OCI-LY7 (cell line): ENCODE data around the gene CDX1. TPM values are rescaled to one million over a fixed set of nuclear protein-coding genes. Genes with fewer than 3 reads are reported as not detected.

Experiments used
- BruUV-seq: library from RNA; stranded (reverse); fragments of 400-500 nt; replicated peaks from 2 replicates; lab custom pipeline; 2021; lab: Mats Ljungman, UMichigan
- CTCF ChIA-PET: fragments of 300-600 bp; sonication (Branson Sonifier 250); formaldehyde crosslinking; loops from one replicate; lab custom pipeline; 2022; ENCODE audit warnings: antibody characterized with exemption; ENCODE audit not compliant: unreplicated experiment; lab: Charles Lee
- POLR2A ChIA-PET: fragments of 300-600 bp; sonication (Branson Sonifier 250); formaldehyde crosslinking; loops from one replicate; lab custom pipeline; 2022; ENCODE audit warnings: antibody characterized with exemption; lab: Charles Lee
- DNase-seq: peaks from one replicate; pipeline ENCODE4 v3.0.0-alpha.2; 2015; ENCODE audit warnings: low spot score
- H2AFZ ChIP-seq: fragments of 200-600 bp; sonication (generic), shearing (Covaris generic); 2 replicates; pipeline ENCODE4 v1.6.1; 2014; ENCODE audit warnings: mild to moderate bottlenecking, antibody characterized with exemption, low read length, moderate library complexity
- H3K27ac ChIP-seq: fragments of 200-600 bp; sonication (generic); 2 replicates; pipeline ENCODE4 v1.5.1; 2014; ENCODE audit warnings: mixed run types, low read depth, mild to moderate bottlenecking, moderate library complexity, low read length, inconsistent platforms; ENCODE audit not compliant: poor library complexity, severe bottlenecking
- H3K36me3 ChIP-seq: fragments of 200-600 bp; sonication (generic); 2 replicates; pipeline ENCODE4 v1.6.1; 2014; ENCODE audit warnings: mild to moderate bottlenecking, antibody characterized with exemption, low read length, moderate library complexity, mixed read lengths; ENCODE audit not compliant: insufficient read depth
- H3K4me1 ChIP-seq: fragments of 200-600 bp; sonication (generic); 2 replicates; pipeline ENCODE4 v1.5.1; 2014; ENCODE audit warnings: mild to moderate bottlenecking, low read length; ENCODE audit not compliant: insufficient read depth, poor library complexity, severe bottlenecking
- H3K4me2 ChIP-seq: fragments of 200-600 bp; sonication (generic); 2 replicates; pipeline ENCODE4 v1.6.1; 2014; ENCODE audit warnings: mild to moderate bottlenecking, low read length
- H3K4me3 ChIP-seq: fragments of 200-600 bp; sonication (generic); 2 replicates; pipeline ENCODE4 v1.5.1; 2014; ENCODE audit warnings: mild to moderate bottlenecking, low read depth, low read length; ENCODE audit not compliant: poor library complexity, severe bottlenecking
- H3K79me2 ChIP-seq: fragments of 200-600 bp; sonication (generic); 2 replicates; pipeline ENCODE4 v1.6.1; 2016; ENCODE audit warnings: low read depth, mild to moderate bottlenecking, low read length, moderate library complexity, mixed read lengths; ENCODE audit not compliant: insufficient read depth
- H3K9me2 ChIP-seq: fragments of 200-600 bp; sonication (generic); 2 replicates; pipeline ENCODE4 v1.6.1; 2016; ENCODE audit warnings: mild to moderate bottlenecking, low read length, mixed read lengths; ENCODE audit not compliant: insufficient read depth
- H3K9me3 ChIP-seq: fragments of 200-600 bp; sonication (generic); 2 replicates; pipeline ENCODE4 v1.6.1; 2014; ENCODE audit warnings: mild to moderate bottlenecking, mixed run types, low read length, mixed read lengths
- H4K20me1 ChIP-seq: fragments of 200-600 bp; sonication (generic); 2 replicates; pipeline ENCODE4 v1.6.1; 2014; ENCODE audit warnings: mild to moderate bottlenecking, antibody characterized with exemption, low read length, moderate library complexity, mixed read lengths; ENCODE audit not compliant: insufficient read depth
- EZH2phosphoT487 ChIP-seq: fragments of 200-600 bp; sonication (generic); IDR thresholded peaks from 2 replicates; pipeline ENCODE4 v1.6.1; 2018; ENCODE audit warnings: low read depth, borderline replicate concordance, mild to moderate bottlenecking, mixed run types, antibody characterized with exemption, low read length, moderate library complexity, mixed read lengths
- intact Hi-C: fragments of 100-400 bp; cut with micrococcal nuclease; formaldehyde crosslinking; loops from one replicate; pipeline ENCODE4 v1.10.0; 2022; ENCODE audit not compliant: unreplicated experiment
- total RNA-seq, 2 experiments: library from RNA; depleted of rRNA in 1 of 2; stranded (reverse); fragments of >200 nt in 1 of 2; shearing (Covaris generic) in 1 of 2; gene quantifications; 2 replicates each; pipeline ENCODE4 v1.2.3, GENCODE V29; 2014 to 2022
- TF ChIP-seq, protein P1 (sequence below): fragments of 200-600 bp; sonication (generic); conservative IDR thresholded peaks from 2 replicates; pipeline ENCODE4 v1.5.1; 2014; ENCODE audit warnings: mild to moderate bottlenecking, antibody characterized with exemption, low read length, moderate library complexity, mixed read lengths

CDX1 gene
- total RNA-seq, 2 experiments from 2014 or later, result not detected

DNA sequence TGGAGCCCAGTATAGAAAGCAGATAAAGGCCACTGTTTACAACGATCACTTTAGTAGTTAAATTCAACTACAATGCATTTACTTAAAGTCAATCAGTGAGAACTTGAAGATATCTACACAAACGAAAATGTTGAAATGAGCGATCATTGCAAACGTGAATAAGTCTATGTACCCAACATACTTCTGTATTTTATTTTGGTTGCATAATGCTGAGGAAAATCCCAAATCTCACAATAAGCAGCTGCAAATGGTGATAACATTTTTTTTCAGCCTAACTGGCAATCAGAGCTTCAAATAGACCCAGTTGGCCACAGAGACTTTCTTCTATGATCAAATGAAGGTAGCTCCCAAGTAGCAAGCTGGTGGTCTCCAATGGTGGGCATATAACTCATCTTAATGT lies 43.0 kb upstream of the CDX1 start:
- Histone ChIP-seq H3K9me2 (no peaks in the 10 kb centered on the region), H3K9me3 (no peaks in the 10 kb centered on the region), H2AFZ (no peak overlapping the region), H3K4me1 (no peaks in the 10 kb centered on the region), H3K4me3 (no peak overlapping the region), H3K27ac (no peak overlapping the region), H3K36me3 (no peaks in the 10 kb centered on the region), H3K4me2 (no peak overlapping the region), H3K79me2 (no peaks in the 10 kb centered on the region), H4K20me1 (no peaks in the 10 kb centered on the region)
- DNase-seq, result no peak
- BruUV-seq, result no TSS peak
- CTCF ChIA-PET, result no interaction called here
- intact Hi-C loops, result no loop called here
- TF ChIP-seq, protein P1, sequence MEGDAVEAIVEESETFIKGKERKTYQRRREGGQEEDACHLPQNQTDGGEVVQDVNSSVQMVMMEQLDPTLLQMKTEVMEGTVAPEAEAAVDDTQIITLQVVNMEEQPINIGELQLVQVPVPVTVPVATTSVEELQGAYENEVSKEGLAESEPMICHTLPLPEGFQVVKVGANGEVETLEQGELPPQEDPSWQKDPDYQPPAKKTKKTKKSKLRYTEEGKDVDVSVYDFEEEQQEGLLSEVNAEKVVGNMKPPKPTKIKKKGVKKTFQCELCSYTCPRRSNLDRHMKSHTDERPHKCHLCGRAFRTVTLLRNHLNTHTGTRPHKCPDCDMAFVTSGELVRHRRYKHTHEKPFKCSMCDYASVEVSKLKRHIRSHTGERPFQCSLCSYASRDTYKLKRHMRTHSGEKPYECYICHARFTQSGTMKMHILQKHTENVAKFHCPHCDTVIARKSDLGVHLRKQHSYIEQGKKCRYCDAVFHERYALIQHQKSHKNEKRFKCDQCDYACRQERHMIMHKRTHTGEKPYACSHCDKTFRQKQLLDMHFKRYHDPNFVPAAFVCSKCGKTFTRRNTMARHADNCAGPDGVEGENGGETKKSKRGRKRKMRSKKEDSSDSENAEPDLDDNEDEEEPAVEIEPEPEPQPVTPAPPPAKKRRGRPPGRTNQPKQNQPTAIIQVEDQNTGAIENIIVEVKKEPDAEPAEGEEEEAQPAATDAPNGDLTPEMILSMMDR, result no peak
- TF ChIP-seq EZH2phosphoT487, result no peak
- POLR2A ChIA-PET, result interaction anchor here (0.9 to 1.0 kb wide), 2 partner anchors 12 to 327 kb away, joined by 3 to 4 read pairs; no protein-coding TSS in a partner anchor

DNA sequence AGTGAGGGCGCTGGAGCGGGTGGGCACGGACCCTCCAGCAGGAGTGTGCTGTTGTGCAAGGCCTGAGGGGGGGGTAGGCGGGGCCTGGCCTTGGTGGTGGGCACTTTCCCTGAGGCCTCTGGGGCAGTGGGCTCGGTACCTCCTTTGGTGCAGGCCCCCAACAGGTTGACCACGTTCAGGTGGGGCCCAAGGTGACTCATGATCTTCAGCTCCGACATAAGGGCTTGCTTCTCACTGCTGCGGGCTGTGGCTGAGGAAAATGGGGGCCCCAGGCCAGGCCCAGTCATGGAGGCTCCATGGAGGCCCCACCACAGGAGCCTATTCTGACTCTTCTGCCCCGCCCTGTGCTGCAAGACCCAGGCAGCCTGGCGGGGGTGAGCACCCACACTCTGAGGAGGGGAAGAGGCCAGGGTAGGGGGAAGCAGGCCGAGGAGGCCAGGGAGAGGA lies 42.4 kb upstream of the CDX1 start:
- Histone ChIP-seq H3K27ac (no peak overlapping the region), H3K4me1 (no peaks in the 10 kb centered on the region), H3K79me2 (no peaks in the 10 kb centered on the region), H3K9me3 (no peaks in the 10 kb centered on the region), H2AFZ (no peak overlapping the region), H3K4me3 (no peak overlapping the region), H3K9me2 (no peaks in the 10 kb centered on the region), H3K4me2 (no peak overlapping the region), H4K20me1 (no peaks in the 10 kb centered on the region; the same call in 1 of the 2 replicates), H3K36me3 (no peaks in the 10 kb centered on the region)
- CTCF ChIA-PET, result no interaction called here
- no peak for DNase-seq
- BruUV-seq, result no TSS peak
- no peak for TF ChIP-seq EZH2phosphoT487
- TF ChIP-seq, protein P1, result no peak
- intact Hi-C loops, result no loop called here
- POLR2A ChIA-PET, result interaction anchor here (0.9 to 1.0 kb wide), 2 partner anchors 13 to 326 kb away, joined by 3 to 4 read pairs; no protein-coding TSS in a partner anchor

DNA sequence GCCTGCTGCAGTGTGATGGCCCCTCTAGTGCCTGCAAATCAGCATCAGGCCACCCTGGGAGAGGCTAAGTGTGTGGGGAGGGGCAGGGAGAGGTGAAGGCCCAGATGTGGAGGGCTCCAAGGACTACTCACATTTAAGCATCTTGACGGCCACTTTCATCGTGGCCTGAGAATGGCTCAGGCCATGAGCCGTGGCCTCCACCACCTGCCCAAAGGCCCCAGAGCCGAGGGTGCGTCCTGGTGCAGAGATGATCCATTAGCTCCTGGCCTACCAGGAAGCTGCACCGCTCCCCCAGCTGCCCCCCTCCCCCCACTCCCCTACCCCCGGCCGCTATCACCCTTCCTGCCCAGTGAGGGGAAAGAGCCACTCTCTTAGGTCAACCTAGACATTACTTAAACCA lies 42.0 kb upstream of the CDX1 start:
- CTCF ChIA-PET, result no interaction called here
- intact Hi-C loops, result no loop called here
- no peaks in the 10 kb centered on the region for H3K9me2 ChIP-seq

More for the DNA sequence above, 42.0 kb upstream of the CDX1 start:
- H3K4me3 ChIP-seq, result no peak overlapping the region
- TF ChIP-seq, protein P1, result no peak
- no peak for TF ChIP-seq EZH2phosphoT487
- H3K9me3 ChIP-seq, result no peaks in the 10 kb centered on the region
- H3K36me3 ChIP-seq, result no peaks in the 10 kb centered on the region
- no peaks in the 10 kb centered on the region; the same call in 1 of the 2 replicates for H4K20me1 ChIP-seq
- H3K4me1 ChIP-seq, result no peaks in the 10 kb centered on the region
- no peak for DNase-seq
- POLR2A ChIA-PET, result no interaction called here
- H3K4me2 ChIP-seq, result no peak overlapping the region
- no peaks in the 10 kb centered on the region for H3K79me2 ChIP-seq
- no TSS peak for BruUV-seq
- H3K27ac ChIP-seq, result no peak overlapping the region
- no peak overlapping the region for H2AFZ ChIP-seq
